ENCODE data around the gene PLA2G12A.
A peak's percentile ranks its signal among the peaks of the same experiment; 100 is the strongest.

PLA2G12A gene

GRCh38 chr4:109729718-109730618 is at the start of gene PLA2G12A:
Gene PLA2G12A (minus strand): TSS chr4:109730070. CDS start chr4:109729809, 261 bp downstream.
- FAIRE-seq: no peak

- no peak for FAIRE-seq
These were observed 35.0 kb upstream of the PLA2G12A start for GRCh38 chr4:109764789-109765402.

- no peak for FAIRE-seq
These were observed 34.5 kb upstream of the PLA2G12A start for GRCh38 chr4:109764376-109764775.

- FAIRE-seq: no peak
These were observed 30.8 kb upstream of the PLA2G12A start for GRCh38 chr4:109760682-109761081.

GRCh38 chr4:109755656-109756055 is 25.8 kb upstream of the PLA2G12A start:
- no peak for FAIRE-seq

- FAIRE-seq: no peak
These were observed 24.4 kb upstream of the PLA2G12A start for GRCh38 chr4:109754093-109754857.

GRCh38 chr4:109752525-109752924 is 22.7 kb upstream of the PLA2G12A start:
- FAIRE-seq: peak; percentile 74

GRCh38 chr4:109751852-109752251 is 22.0 kb upstream of the PLA2G12A start:
- FAIRE-seq: no peak

- FAIRE-seq: no peak
These were observed 20.9 kb upstream of the PLA2G12A start for GRCh38 chr4:109750652-109751244.

- no peak for FAIRE-seq
These were observed 19.7 kb upstream of the PLA2G12A start for GRCh38 chr4:109749388-109750082.

GRCh38 chr4:109748114-109748513 is 18.2 kb upstream of the PLA2G12A start:
- FAIRE-seq: no peak

GRCh38 chr4:109746728-109747127 is 16.9 kb upstream of the PLA2G12A start:
- FAIRE-seq: no peak

- FAIRE-seq: no peak
These were observed 16.0 kb upstream of the PLA2G12A start for GRCh38 chr4:109745830-109746229.

- no peak for FAIRE-seq
These were observed 9.7 kb upstream of the PLA2G12A start for GRCh38 chr4:109739547-109739946.

GRCh38 chr4:109738104-109738872 is 8.4 kb upstream of the PLA2G12A start:
- no peak for FAIRE-seq

- FAIRE-seq: no peak
These were observed 5.9 kb upstream of the PLA2G12A start for GRCh38 chr4:109735566-109736365.

GRCh38 chr4:109733728-109734127 is 3.9 kb upstream of the PLA2G12A start:
- FAIRE-seq: no peak

- no peak for FAIRE-seq
These were observed 1.0 kb upstream of the PLA2G12A start for GRCh38 chr4:109730619-109731545.

GRCh38 chr4:109729117-109729717 is 653 bp downstream of the PLA2G12A start:
- no peak for FAIRE-seq
